Calu3 (cell line): ENCODE results near the gene EPB41L5. TPM values are rescaled to one million over a fixed set of nuclear protein-coding genes. Genes with fewer than 3 reads are reported as not detected.

Experiments
- BruUV-seq: library from RNA; stranded (reverse); fragments of 400-500 nt; replicated peaks from 2 replicates; lab custom pipeline; 2021; lab: Mats Ljungman, UMichigan
- CTCF ChIA-PET: fragments of 300-600 bp; sonication (Branson Sonifier 250); formaldehyde crosslinking; loops from one replicate; lab custom pipeline; 2022; ENCODE audit warnings: antibody characterized with exemption; lab: Charles Lee
- DNase-seq: peaks from one replicate; pipeline ENCODE4 v3.0.0; 2022
- H3K27ac Mint-ChIP-seq: one replicate; pipeline ENCODE4 v1.8.0; 2022; ENCODE audit warnings: mixed read lengths; ENCODE audit not compliant: unreplicated experiment
- H3K27me3 Mint-ChIP-seq: one replicate; pipeline ENCODE4 v1.8.0; 2022; ENCODE audit warnings: mixed read lengths; ENCODE audit not compliant: unreplicated experiment
- H3K36me3 Mint-ChIP-seq: one replicate; pipeline ENCODE4 v1.8.0; 2022; ENCODE audit warnings: mild to moderate bottlenecking, moderate library complexity, mixed read lengths; ENCODE audit not compliant: insufficient read depth, unreplicated experiment
- H3K4me1 Mint-ChIP-seq: one replicate; pipeline ENCODE4 v1.8.0; 2022; ENCODE audit warnings: mild to moderate bottlenecking, low read depth, mixed read lengths; ENCODE audit not compliant: unreplicated experiment
- H3K4me3 Mint-ChIP-seq: one replicate; pipeline ENCODE4 v1.8.0; 2022; ENCODE audit warnings: mild to moderate bottlenecking, low read depth, moderate library complexity, mixed read lengths; ENCODE audit not compliant: unreplicated experiment
- H3K9me3 Mint-ChIP-seq: one replicate; pipeline ENCODE4 v1.8.0; 2022; ENCODE audit warnings: low read depth, mixed read lengths; ENCODE audit not compliant: unreplicated experiment
- CTCF ChIP-seq: fragments of 200-600 bp; IDR thresholded peaks from one replicate; pipeline ENCODE4 v1.8.0; 2022; ENCODE audit warnings: antibody characterized with exemption; ENCODE audit not compliant: unreplicated experiment
- intact Hi-C: fragments of 100-400 bp; cut with micrococcal nuclease; formaldehyde crosslinking; loops from one replicate; pipeline ENCODE4 v1.10.0; 2022; ENCODE audit not compliant: unreplicated experiment
- total RNA-seq: library from RNA; stranded (reverse); gene quantifications from 2 replicates; pipeline ENCODE4 v1.2.3, GENCODE V29; 2022

Gene EPB41L5
- total RNA-seq, 1 experiment from 2014 or later: 27.7 TPM

DNA sequence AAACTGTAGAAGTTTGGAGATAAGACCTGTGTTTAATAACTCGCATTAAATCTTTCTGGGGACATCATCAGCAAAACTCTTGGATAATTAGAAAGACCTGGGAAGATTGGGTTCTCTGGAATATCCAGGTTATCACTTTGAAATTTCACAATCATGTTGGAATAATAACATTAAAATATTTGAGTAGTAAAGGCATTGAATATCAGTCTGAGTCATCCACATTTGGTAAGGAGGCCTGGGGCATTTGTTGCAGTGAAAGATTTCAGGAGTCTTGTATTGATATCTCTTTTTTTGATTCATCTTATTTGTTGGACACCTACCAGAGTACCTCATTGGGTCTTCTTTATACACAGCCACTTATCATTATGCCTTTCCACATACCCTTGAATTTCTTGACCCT, 95.9 kb downstream of the EPB41L5 start:
- CTCF ChIA-PET: interaction anchor here (1.2 kb wide), 1 partner anchor 205 kb away, joined by 3 read pairs; no protein-coding TSS in a partner anchor
- TF ChIP-seq CTCF: no peak
- H3K27ac Mint-ChIP-seq: peak overlapping the region; percentile 1
- H3K27me3 Mint-ChIP-seq: no peaks in the 10 kb centered on the region
- H3K36me3 Mint-ChIP-seq: no peaks in the 10 kb centered on the region
- no TSS peak for BruUV-seq
- intact Hi-C loops: loop anchor here (1.0 kb wide), 1 partner anchor 95 kb away; the partner anchor contains the start of gene EPB41L5
- H3K4me1 Mint-ChIP-seq: peaks cover 28% of the 10 kb centered on the region
- H3K4me3 Mint-ChIP-seq: no peak overlapping the region
- H3K9me3 Mint-ChIP-seq: no peaks in the 10 kb centered on the region
- DNase-seq: no peak

DNA sequence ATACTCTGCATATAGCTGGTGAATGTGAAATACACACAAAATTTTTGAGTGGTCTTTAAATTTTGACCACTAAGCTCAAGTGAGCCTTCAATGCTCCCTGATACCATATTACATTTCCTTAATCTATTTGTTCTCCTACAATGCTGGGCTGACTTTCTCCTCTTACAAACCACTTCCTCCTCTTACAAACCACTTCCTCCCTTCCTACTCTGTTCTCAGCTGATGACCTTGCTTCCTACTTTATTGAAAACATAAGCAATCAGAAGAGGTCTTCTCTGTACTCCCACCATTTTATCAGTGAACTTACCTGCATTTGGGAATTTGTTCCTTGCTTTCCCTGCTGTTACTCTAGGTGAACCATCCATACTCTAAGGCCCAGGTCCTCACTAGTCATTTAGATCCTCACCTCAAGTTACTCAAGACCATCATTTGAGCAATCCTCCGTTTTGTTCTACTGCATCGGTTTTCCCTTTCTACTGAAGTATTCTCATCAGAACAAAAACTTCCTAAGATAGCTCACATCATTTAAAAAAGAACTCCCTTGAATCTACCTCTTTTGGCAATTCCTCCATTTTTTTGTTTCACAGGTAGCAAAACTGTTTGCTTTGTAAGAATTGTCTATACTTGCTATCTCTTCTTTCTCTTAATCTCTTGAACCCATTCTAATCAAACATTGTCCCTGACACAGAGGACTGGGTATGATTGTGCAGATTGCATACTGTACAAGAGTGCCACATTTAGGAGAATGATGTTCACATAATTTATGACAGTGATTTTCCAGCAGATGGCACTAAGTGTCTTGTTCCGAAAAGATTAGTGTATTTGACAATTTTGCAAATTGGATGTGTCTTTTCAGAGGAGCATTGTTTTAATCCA, 96.5 kb downstream of the EPB41L5 start:
- CTCF ChIA-PET: no interaction called here
- intact Hi-C loops: no loop called here
- H3K4me3 Mint-ChIP-seq: no peak overlapping the region
- no peak for TF ChIP-seq CTCF
- H3K27me3 Mint-ChIP-seq: no peaks in the 10 kb centered on the region
- DNase-seq: no peak
- H3K9me3 Mint-ChIP-seq: no peaks in the 10 kb centered on the region
- H3K4me1 Mint-ChIP-seq: peaks cover 28% of the 10 kb centered on the region
- H3K27ac Mint-ChIP-seq: peak overlapping the region; percentile 1
- BruUV-seq: no TSS peak
- H3K36me3 Mint-ChIP-seq: no peaks in the 10 kb centered on the region

GRCh38 chr2:120110062-120110362, 97.1 kb downstream of the EPB41L5 start:
- Mint-ChIP-seq H3K9me3 (no peaks in the 10 kb centered on the region), H3K27ac (no peak overlapping the region), H3K4me1 (peaks cover 28% of the 10 kb centered on the region), H3K27me3 (no peaks in the 10 kb centered on the region), H3K36me3 (no peaks in the 10 kb centered on the region), H3K4me3 (no peak overlapping the region)
- TF ChIP-seq CTCF: no peak
- no peak for DNase-seq
- intact Hi-C loops: no loop called here
- BruUV-seq: no TSS peak
- CTCF ChIA-PET: no interaction called here

DNA sequence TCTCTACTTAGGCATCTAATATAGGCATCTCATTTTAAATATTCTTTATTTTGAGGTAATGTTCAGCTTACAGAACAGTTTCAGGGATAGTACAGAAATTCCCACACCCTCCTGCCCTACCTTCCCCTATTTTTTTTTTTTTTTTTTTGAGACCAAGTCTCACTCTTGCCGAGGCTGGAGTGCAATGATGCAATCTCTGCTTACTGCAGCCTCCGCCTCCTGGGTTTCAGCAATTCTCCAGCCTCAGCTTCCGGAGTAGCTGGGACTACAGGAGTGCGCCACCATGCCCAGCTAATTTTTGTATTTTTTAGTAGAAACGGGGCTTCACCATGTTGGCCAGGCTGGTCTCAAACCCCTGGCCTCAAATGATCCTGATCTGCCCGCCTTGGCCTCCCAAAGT, 97.6 kb downstream of the EPB41L5 start:
- CTCF ChIA-PET: no interaction called here
- BruUV-seq: no TSS peak
- H3K9me3 Mint-ChIP-seq: no peaks in the 10 kb centered on the region

More for the DNA sequence above, 97.6 kb downstream of the EPB41L5 start:
- no peak for TF ChIP-seq CTCF
- Mint-ChIP-seq H3K4me3 (no peak overlapping the region), H3K27me3 (no peaks in the 10 kb centered on the region), H3K4me1 (peaks cover 28% of the 10 kb centered on the region), H3K27ac (no peak overlapping the region), H3K36me3 (no peaks in the 10 kb centered on the region)
- no peak for DNase-seq
- intact Hi-C loops: no loop called here
